ENCODE measurements around the gene POU6F2. TPM values are rescaled to one million over a fixed set of nuclear protein-coding genes. Genes with fewer than 3 reads are reported as not detected.

Gene POU6F2
- total and polyA plus RNA-seq, 2 donors (not counting 1 experiment from before 2014, with no cell fraction given) = under 0.01 TPM; not detected in 1

GRCh38 chr7:39504963-39505362 is 527.3 kb downstream of the POU6F2 start:
- Histone ChIP-seq H3K4me1 (ENCODE audit: control insufficient read depth, extremely low read depth, insufficient read depth, low read length) (no peaks in the 10 kb centered on the region), H3K4me2 (ENCODE audit: extremely low read depth, insufficient read depth, low read length) (no peak overlapping the region), H3K79me2 (ENCODE audit: control insufficient read depth, insufficient read depth, low read length) (no peaks in the 10 kb centered on the region), H3K27me3 (ENCODE audit: control insufficient read depth, insufficient read depth, low read length) (no peaks in the 10 kb centered on the region), H3K36me3 (ENCODE audit: control insufficient read depth, insufficient read depth, low read length) (no peaks in the 10 kb centered on the region), H3K4me3 (replicated peaks in 1 of 4; ENCODE audit: control extremely low read depth in 1 of 4, insufficient read depth in 1 of 4, low read depth in 3 of 4, low read length in 4 of 4) (no peak overlapping the region), H3K9ac (ENCODE audit: insufficient read depth, low read length) (no peak overlapping the region), H3K27ac (ENCODE audit: insufficient read depth, low read length) (no peak overlapping the region), H3K9me3 (ENCODE audit: control insufficient read depth, insufficient read depth, low read depth, low read length) (no peaks in the 10 kb centered on the region), H2AFZ (ENCODE audit: low read length) (no peak overlapping the region), H4K20me1 (ENCODE audit: control insufficient read depth, extremely low read depth, insufficient read depth, low read length) (no peaks in the 10 kb centered on the region)
- TF ChIP-seq CTCF (conservative IDR thresholded peaks at IDR 0.05 in 1 of 2, IDR thresholded peaks at IDR 0.05 in 1 of 2; ENCODE audit: low read depth in 1 of 2, low read length in 2 of 2) (no peak), EZH2 (IDR thresholded peaks at IDR 0.05; ENCODE audit: low read length, missing control alignments) (no peak)
- DNase-seq (ENCODE audit: low read depth in 2 of 2) = peak; percentile 36 to 66

GRCh38 chr7:39507866-39508551 is 530.3 kb downstream of the POU6F2 start:
- no peak overlapping the region for H3K4me3 ChIP-seq (replicated peaks in 1 of 4; ENCODE audit: control extremely low read depth in 1 of 4, insufficient read depth in 1 of 4, low read depth in 3 of 4, low read length in 4 of 4)
- no peak overlapping the region for H3K4me2 ChIP-seq (ENCODE audit: extremely low read depth, insufficient read depth, low read length)
- H3K9me3 ChIP-seq (ENCODE audit: control insufficient read depth, insufficient read depth, low read depth, low read length) = no peaks in the 10 kb centered on the region
- H3K9ac ChIP-seq (ENCODE audit: insufficient read depth, low read length) = no peak overlapping the region
- peak in 1 of 2 donors; percentile 64 for DNase-seq (ENCODE audit: low read depth in 2 of 2)
- no peaks in the 10 kb centered on the region for H3K79me2 ChIP-seq (ENCODE audit: control insufficient read depth, insufficient read depth, low read length)
- H3K27ac ChIP-seq (ENCODE audit: insufficient read depth, low read length) = no peak overlapping the region
- TF ChIP-seq CTCF (conservative IDR thresholded peaks at IDR 0.05 in 1 of 2, IDR thresholded peaks at IDR 0.05 in 1 of 2; ENCODE audit: low read depth in 1 of 2, low read length in 2 of 2) (no peak), EZH2 (IDR thresholded peaks at IDR 0.05; ENCODE audit: low read length, missing control alignments) (no peak)
- H2AFZ ChIP-seq (ENCODE audit: low read length) = no peak overlapping the region
- H3K27me3 ChIP-seq (ENCODE audit: control insufficient read depth, insufficient read depth, low read length) = no peaks in the 10 kb centered on the region
- no peaks in the 10 kb centered on the region for H3K4me1 ChIP-seq (ENCODE audit: control insufficient read depth, extremely low read depth, insufficient read depth, low read length)
- no peaks in the 10 kb centered on the region for H3K36me3 ChIP-seq (ENCODE audit: control insufficient read depth, insufficient read depth, low read length)
- H4K20me1 ChIP-seq (ENCODE audit: control insufficient read depth, extremely low read depth, insufficient read depth, low read length) = no peaks in the 10 kb centered on the region

GRCh38 chr7:39509436-39509835 is 531.7 kb downstream of the POU6F2 start:
- Histone ChIP-seq H3K36me3 (ENCODE audit: control insufficient read depth, insufficient read depth, low read length) (no peaks in the 10 kb centered on the region), H3K79me2 (ENCODE audit: control insufficient read depth, insufficient read depth, low read length) (no peaks in the 10 kb centered on the region), H3K4me1 (ENCODE audit: control insufficient read depth, extremely low read depth, insufficient read depth, low read length) (no peaks in the 10 kb centered on the region), H3K4me2 (ENCODE audit: extremely low read depth, insufficient read depth, low read length) (no peak overlapping the region), H3K27ac (ENCODE audit: insufficient read depth, low read length) (no peak overlapping the region), H4K20me1 (ENCODE audit: control insufficient read depth, extremely low read depth, insufficient read depth, low read length) (no peaks in the 10 kb centered on the region), H3K27me3 (ENCODE audit: control insufficient read depth, insufficient read depth, low read length) (no peaks in the 10 kb centered on the region), H3K9ac (ENCODE audit: insufficient read depth, low read length) (no peak overlapping the region), H3K9me3 (ENCODE audit: control insufficient read depth, insufficient read depth, low read depth, low read length) (no peaks in the 10 kb centered on the region), H3K4me3 (replicated peaks in 1 of 4; ENCODE audit: control extremely low read depth in 1 of 4, insufficient read depth in 1 of 4, low read depth in 3 of 4, low read length in 4 of 4) (no peak overlapping the region), H2AFZ (ENCODE audit: low read length) (no peak overlapping the region)
- DNase-seq (ENCODE audit: low read depth in 2 of 2) = no peak
- TF ChIP-seq CTCF (conservative IDR thresholded peaks at IDR 0.05 in 1 of 2, IDR thresholded peaks at IDR 0.05 in 1 of 2; ENCODE audit: low read depth in 1 of 2, low read length in 2 of 2) = no peak
- no peak for TF ChIP-seq EZH2 (IDR thresholded peaks at IDR 0.05; ENCODE audit: low read length, missing control alignments)

Data from fibroblast of lung (primary cell).